NCI-H748 treated with DMSO at 0.1 percent for 48 hours (cell line): Measurements from ENCODE around the gene AP1B1.

Experiments
- DNase-seq: peaks from one replicate; lab custom pipeline; 2025; lab: John Stamatoyannopoulos, UW

The AP1B1 gene

GRCh38 chr22:29300807-29301601 lies 87.4 kb downstream of the AP1B1 start:
- DNase-seq = no peak

- DNase-seq = no peak
These were observed 87.9 kb downstream of the AP1B1 start for GRCh38 chr22:29300467-29300806.

- DNase-seq = no peak
These were observed 89.1 kb downstream of the AP1B1 start for GRCh38 chr22:29299136-29299900.

- no peak for DNase-seq
These were observed 89.7 kb downstream of the AP1B1 start for GRCh38 chr22:29298641-29299040.

- no peak for DNase-seq
These were observed 96.0 kb downstream of the AP1B1 start for GRCh38 chr22:29292379-29292778.

GRCh38 chr22:29291215-29291614 lies 97.2 kb downstream of the AP1B1 start:
- no peak for DNase-seq

- no peak for DNase-seq
These were observed 98.3 kb downstream of the AP1B1 start for GRCh38 chr22:29290061-29290460.

- DNase-seq = no peak
These were observed 99.5 kb downstream of the AP1B1 start for GRCh38 chr22:29288837-29289236.

- no peak for DNase-seq
These were observed 104.2 kb downstream of the AP1B1 start for GRCh38 chr22:29284196-29284595.

GRCh38 chr22:29277927-29278326 lies 110.4 kb downstream of the AP1B1 start:
- no peak for DNase-seq
